Islet precursor cell (in vitro differentiated cells): Measurements from ENCODE around the gene SZT2.

Experiments used
- DNase-seq: peaks from one replicate; pipeline ENCODE4 v3.0.0-alpha.2; 2018

The SZT2 gene

DNA sequence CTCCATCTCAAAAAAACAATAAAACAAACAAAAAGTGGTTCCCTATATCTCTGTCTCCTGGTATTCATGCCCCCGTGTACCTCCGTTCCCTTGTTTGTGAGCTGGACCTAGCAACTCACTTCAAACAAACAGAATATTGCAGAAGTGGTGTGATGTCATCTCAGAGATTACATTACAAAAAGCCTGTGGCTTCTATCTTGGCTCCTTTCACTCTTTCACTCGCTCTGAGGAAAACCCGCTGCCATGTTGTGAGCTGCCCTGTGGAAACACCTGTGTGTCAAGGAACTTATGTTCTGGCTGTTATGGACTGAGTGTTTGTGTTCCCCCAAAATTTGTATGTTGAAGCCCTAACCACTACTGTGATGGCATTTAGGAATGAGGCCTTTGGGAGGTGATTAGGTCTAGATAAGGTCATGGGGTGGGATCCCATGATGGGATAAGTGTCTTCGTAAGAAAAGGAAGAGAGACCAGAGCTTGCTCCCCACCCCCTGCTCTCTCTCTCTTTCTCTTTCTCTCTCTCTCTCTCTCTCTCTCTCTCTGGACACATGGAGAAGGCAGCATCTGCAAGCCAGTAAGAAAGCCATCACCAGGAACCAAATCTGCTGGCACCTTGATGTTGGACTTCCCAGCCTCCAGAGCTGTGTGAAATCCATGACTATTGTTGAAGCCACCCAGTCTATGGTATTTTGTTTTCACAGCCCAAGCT is 71.4 kb downstream of the SZT2 start:
- DNase-seq: no peak

DNA sequence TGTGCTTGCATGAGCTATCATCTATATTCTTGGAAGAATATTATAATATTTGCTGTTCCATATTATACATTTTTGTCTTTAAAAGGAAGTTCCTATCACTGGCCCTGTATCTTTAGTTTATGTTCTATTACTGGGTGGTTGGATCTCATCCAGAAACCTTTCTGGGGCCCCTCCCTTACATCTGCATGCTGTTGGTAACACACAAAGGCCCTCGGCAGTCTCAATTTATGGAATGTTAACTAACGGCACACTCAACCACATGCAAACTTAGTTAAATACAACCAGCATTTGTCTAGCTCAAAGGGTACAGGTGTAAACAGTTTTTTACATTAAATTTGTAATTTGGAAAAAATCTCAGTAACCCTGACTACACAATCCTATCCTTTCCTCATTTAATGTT is 73.8 kb downstream of the SZT2 start:
- no peak for DNase-seq

DNA sequence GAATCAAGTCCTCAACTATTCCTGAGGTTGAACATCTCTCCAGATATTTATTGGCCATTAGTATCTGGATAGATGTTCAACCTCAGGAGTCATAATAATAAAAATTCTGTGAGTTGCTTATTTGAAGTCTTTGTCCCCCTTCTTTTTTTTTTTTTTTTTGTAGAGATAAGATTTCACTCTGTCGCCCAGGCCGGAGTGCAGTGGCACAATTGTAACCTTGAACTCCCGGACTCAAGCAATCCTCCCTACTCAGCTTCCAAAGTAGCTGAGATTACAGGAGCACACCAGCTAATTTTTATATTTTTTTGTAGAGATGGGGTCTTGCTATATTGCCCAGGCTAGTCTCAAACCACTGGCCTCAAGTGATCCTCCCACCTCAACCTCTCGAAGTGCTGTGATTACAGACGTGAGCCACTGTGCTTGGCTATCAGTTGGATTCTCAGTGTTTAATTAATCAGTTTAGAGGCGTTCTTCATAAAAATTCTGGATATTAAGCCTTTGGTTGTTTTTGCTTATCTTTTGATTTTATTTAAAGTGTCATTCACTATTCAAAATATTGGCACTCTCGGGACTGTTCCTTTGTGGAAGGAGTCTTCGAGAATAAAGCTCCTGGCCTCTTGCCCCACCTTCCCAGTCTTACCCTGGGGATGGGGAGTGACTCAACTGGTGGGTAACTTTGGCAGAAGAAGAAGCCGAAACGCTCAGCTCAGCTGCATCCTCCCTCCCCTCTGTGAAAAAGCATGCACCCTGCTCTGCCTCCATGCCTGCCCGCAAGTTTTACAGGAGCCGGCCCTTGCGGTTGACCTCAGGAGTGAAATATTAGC is 75.2 kb downstream of the SZT2 start:
- DNase-seq: no peak

DNA sequence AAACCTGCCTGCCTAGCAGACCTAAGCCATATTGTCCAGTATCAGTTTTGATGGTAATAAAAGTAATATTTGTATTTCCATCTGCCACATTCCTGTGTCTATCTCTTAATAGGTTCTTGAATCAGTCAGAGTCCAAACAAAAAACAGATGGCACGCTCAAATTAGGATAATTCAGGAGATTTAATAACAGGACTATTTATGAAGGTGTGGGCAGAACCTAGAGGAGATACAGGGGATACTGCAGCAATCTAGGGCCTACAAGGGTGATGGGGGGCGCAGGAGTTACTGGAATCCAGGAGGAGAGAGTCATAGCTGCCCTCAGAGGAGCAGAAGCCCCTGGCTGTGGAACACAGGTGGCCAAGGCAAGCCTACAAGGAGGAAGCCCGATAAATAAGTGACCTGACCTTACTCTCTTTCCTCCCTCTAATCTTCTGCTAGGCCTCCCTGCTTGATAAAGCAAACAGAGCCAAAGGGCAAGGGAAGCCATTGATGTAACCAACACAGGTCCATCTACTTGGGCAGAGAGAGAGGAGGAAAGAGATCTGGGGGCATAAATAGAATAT is 75.9 kb downstream of the SZT2 start:
- no peak for DNase-seq

DNA sequence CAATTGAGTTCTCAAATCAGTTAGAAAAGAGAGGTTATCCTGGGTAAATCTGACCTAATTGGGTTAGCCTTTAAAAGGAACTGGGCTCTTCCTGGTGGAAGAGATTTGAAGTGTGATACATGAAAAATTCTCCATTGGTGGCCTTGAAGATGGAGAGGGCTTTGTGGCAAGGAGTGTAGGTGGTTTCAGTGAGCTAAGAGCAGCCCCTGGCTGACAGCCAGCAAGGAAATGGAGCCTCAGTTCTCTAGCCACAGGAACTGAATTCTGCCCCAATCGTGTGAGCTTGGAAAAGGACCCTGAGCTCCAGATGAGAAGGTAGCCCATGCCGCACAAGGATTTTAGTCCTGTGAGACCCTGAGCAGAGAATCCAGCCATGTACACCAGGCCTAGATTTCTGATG is 76.7 kb downstream of the SZT2 start:
- no peak for DNase-seq

DNA sequence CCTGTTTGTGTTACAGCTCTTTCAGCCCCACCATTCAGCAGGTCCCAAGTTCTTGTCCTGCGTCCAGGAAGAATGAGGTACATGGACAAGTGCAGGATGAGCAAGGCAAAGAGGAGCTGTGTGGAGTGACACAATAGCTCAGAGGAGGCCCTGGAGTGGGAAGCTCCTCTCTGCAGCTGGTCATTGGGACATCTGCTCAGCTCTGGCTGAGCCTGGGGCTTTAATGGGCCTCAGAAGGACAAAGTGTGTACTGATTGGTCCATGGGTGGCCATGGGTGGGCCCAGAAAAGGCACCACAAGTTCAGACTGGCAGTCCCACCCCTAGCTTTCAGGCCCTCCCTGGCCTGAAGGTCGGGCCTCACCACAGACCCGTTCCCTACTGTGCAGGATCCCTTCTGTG is 78.7 kb downstream of the SZT2 start:
- DNase-seq: no peak

DNA sequence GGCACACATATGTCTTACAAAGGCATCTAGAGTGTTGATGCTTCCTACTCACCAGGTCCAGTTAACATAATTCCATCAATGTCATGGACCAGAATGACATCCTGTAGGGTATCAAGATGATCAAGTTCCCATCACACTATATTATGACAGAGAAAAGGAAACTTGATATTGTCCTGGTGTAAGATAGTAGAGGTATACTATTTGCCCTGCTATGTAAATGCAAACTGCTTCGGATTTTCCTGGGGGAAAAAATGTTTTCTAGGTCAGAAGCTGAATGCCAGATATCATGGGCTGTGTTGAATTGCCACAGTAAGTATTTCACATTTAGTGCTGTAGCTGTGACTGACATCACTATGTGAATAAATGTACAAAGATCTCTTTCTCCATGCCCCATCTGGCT is 80.2 kb downstream of the SZT2 start:
- no peak for DNase-seq

DNA sequence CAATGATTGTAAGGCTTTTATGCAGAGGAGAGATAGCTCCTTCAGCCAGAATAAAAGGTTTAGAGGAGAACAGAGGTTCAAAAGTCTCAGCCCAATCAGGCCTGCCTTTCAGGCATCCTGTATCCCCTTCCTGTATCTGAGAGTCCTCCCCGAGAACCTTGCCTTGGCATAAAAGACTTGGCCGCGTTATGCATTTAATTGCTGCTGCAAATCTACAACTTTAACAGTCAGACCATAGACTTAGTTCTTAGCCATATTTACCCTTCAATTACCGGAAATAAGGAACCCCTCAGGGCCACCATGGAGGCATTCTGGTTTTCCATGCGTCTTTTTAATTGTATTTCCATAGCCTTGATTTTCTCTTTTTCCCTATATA is 82.4 kb downstream of the SZT2 start:
- DNase-seq: no peak

DNA sequence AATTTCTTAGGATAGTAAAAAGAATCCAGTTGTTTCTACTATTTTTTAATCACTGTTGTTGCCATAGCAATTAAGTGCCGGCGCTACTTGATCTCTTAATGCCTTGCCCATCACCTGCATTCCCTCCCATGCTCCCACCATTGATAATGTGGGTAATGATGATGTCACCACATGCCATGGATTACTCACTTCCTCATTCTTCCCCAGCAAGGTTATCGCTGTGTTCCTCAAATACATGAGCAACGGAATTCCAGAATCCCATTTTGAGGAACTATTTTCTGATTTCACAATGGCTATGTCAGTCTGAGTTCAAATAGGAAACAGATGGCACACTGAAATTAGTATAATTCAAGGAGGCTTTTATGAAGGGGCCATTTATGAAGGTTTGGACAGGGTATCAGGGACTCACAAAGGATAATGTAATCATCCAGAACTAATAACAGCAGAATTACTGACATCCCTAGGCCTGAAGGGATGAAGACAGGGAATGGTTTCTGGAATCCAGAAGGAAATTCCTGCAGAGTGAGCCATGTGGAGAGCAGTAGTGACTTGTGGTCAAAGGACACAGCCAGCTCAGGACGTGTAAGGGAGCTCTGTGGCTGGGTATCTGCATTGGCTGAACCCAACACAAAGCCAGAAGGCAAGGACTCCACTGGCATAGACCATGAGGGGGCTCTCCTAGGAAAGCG is 82.9 kb downstream of the SZT2 start:
- peak; percentile 97 for DNase-seq

DNA sequence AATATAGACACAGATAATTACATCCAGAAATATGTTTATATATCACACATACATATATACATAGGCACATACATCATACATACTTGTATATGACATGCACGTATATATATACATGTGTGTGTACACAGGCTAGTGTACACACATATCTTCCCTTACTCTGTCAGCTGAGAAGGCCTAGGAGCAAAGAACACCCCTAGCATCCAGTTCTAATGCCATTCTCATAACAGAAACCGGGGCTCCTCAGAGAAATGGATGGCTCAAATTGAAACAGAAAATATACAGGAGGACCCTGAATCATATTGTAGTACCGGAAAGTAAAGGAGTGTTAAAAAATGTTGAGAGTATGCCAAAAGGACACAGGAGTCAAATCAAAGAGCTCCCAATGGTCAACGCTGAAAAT is 83.8 kb downstream of the SZT2 start:
- no peak for DNase-seq

DNA sequence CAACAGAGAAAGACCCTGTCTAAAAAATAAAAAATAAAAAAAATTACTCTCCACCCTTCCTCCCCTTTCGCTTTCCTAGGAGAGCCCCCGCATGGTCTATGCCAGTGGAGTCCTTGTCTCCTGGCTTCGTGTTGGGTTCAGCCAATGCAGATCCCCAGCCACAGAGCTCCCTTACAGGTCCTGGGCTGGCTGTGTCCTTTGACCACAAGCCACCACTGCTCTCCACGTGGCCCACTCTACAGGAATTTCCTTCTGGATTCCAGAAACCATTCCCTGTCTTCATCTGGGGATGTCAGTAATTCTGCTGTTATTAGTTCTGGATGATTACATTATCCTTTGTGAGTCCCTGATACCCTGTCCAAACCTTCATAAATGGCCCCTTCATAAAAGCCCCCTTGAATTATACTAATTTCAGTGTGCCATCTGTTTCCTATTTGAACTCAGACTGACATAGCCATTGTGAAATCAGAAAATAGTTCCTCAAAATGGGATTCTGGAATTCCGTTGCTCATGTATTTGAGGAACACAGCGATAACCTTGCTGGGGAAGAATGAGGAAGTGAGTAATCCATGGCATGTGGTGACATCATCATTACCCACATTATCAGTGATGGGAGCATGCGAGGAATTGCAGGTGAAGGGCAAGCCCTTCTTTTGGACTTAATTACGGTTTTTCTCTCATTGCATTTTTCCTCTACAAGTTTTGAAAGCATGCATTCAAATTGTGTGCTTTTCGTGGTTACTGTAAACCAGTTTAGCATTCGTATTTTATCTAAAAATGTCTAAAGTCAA is 86.1 kb downstream of the SZT2 start:
- peak; percentile 73 for DNase-seq

DNA sequence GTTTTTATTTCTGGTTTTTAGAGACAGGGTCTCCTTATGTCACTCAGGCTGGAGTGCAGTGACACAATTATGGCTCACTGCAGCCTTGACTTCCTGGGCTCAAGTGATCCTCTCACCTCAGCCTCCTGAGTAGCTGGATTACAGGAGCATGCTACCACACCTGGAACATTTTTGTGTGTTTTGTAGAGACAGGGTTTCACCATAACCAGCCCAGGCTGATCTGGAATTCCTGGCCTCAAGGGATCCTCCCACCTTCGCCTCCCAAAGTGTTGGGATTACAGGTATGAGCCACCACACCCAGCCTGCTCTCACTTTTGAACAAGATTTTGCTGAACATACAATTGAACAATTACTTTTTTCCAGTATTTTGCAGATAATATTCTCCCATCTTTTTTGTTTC is 88.0 kb downstream of the SZT2 start:
- no peak for DNase-seq

DNA sequence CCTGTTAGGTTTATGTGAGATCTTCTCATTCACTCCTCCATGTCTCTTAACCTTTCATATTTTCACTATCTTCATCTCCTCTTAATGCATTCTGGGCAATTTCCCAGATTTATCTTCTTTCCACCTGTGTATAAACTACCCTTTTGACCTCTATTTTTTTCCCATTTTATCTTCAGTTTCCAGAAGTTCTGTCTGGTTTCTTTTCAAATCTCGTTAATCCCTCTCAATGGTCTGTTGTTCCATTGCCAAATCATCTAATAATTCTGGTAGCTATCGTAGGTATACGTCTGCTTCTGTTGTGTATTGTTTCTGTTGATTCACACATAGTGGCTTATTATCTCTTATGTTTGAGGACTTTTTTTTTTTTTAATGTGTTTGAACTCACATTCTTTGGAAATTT is 89.7 kb downstream of the SZT2 start:
- no peak for DNase-seq

DNA sequence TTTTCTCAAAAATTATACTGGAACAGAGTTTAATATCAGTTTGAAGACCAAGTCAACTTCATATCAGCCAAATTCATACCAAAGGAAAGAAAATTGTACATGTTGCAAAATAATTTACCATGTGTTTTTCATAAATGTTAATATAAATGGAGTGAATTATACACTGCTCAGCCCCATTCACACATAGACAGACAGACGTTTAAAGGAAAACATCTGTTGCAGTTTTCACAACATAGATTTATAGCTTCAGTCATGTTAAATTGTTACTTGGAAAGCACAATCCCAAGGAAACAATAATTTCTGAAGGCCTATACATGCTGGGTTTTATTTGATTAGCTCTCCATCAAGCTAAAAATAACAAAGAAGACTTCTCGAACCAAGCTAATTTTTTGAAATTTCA is 91.8 kb downstream of the SZT2 start:
- DNase-seq: no peak

DNA sequence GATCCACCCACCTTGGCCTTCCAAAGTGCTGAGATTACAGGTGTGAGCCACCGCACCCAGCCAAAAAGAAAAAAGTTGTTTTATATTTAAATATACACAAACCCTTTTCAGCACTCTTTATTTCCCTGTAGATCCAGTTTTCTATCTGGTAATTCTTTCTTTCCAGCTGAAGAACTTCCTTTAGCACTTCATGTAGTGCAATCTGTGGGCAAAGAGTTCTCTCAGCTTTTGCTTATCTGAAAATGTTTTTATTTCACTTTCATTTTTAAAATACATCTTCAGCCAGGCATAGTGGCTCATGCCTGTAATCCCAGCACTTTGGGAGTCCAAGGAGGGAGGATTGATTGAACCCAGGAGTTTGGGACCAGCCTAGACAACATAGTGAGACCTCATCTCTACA is 92.5 kb downstream of the SZT2 start:
- no peak for DNase-seq

DNA sequence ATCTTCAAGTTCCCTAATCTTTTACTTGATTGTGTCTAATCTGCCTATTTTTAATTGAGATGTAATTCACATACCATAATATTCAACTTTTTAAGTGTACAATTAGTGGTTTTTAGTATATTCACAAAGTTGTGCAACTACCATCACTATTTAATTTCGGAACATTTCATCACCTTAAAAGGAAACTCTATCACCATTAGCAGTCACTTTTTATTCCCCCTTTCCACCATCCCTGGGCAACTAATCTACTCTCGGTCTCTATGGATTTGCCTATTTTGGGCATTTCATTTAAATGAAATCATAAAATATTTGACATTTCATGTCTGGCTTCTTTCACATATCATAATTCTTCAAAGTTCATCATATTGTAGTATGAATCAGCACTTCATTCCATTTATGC is 94.7 kb downstream of the SZT2 start:
- DNase-seq: no peak

DNA sequence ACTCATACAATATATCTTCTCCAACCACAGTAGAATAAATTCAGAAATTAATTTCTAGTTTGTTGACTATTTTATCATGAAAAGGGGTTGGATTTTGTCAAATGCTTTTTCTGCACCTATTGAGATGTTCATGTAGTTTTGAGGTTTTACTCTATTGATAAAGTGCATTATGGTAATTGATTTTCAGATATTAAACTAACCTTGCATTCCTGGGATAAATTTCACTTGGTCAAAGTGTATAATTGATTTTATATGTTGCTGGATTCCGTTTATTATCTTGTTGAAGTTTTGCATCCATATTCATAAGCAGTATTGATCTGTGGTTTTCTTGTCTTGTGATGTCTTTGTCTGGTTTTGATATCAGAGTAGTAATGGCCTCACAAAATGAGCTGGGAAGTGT is 98.5 kb downstream of the SZT2 start:
- DNase-seq: no peak

DNA sequence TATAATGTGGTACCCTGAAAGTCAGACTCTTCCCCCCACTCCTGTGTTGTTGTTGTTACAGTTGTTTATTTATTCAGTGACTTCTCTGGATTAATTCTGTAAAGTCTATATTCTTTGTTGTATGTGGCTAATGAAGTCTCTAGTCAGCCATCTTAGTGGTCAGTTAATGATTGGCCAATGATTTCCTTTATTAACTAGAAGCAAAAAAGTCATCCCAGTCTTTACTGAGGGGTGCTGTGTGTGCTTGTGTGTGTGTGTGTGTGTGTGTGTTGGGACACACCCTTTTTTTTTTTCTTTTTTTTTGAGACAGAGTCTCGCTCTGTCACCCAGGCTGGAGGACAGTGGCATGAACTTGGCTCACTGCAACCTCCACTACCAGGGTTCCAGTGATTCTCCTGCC is 101.4 kb downstream of the SZT2 start:
- no peak for DNase-seq

DNA sequence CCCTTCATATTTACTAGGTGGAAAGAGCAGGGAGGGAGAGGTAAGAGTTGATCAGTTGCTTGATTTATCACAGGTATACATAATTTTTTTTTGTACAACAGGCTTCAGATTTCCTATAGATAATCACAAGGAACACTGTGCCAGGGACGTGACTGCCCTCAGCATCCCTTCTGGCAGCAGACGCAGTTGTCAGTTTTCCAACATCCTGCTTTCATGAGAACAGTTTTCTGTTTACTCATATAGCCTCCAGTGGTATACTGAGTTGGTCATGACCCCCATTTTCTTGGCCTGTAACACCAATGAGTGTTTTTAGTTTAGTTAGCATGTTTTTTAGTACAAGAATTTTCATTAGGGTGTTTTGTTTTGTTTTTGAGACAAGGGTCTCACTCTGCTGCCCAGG is 103.1 kb downstream of the SZT2 start:
- DNase-seq: no peak

DNA sequence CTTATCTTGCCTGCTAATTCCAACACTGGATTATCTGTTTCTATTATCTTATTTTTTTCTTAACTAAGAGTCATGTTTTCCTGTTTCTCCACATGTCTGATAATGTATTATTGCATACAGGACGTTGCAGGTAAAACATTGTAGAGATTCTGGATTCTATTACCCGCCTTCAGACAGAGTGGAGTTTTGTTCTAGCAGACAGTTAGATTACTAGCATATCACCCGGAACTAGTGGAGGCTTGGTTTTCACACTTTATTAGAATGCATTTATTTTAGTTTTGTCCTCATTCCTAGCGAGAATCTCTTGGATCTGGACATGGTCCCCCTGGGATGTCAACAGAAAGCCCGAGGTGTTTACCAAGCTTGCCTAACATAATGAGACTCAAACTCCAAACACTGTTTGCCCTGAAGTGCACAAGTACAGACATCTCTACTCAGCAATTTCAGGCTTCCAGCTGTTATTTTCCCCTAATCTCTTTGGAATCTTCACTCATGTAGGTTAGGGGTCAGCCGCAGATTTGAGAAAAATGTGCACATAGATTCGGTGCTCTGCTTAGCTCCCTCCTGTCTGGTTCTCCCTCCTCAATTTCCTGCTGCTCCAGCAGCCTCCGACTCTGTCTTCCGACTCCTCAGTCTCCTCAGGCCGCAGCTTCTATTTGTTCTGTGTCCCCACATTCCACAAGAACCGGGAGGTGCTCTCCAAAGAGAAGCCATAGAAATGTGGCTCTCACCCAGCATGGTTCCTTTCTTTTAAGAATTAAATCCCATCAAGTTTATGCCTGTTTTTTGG is 104.2 kb downstream of the SZT2 start:
- no peak for DNase-seq

DNA sequence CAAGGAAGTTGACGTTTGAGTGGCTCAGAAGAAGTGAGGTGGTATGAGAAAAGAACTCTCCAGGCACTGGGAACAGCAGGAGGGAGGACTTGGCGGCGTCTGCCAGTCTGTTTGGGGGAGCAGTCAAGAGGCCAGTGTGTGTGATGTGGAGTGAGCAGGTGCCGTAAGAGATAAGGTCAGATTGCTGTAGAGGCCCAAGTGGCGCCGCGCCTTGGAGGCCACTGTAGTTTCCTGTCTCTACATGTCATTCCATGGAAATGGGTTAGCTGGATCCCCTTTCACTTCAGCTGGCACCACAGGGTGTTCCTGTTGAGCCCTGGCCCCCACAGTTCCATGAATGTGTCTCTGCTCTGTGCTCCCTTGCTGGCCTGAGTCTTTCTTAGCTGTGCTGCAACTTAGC is 105.5 kb downstream of the SZT2 start:
- DNase-seq: no peak

DNA sequence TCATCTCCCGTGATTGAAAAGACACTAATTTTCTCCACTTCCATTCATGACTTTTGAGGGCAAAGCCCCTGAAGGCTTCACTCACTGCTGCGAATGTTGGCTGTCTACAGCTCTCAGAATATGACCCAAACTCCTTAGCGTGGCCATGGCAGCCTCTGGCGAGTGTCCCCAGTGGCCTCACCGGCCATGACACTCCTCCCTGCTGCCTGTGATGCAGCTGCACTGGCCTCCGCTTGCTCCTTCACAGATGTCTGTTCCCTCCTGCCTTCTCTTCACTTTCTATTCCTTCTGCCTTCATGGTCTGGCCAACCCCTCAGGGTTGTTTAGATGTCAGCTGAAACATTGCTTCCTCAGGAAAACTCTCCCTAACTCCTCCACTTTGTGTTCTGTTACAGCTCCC is 110.2 kb downstream of the SZT2 start:
- no peak for DNase-seq
